GM18861 (cell line): ENCODE results near the gene VEPH1.

Experiments
- ATAC-seq: cut with Tn5 transposase; IDR thresholded peaks from one replicate; pipeline ENCODE4 v1.9.1; 2021; ENCODE audit not compliant: unreplicated experiment

The VEPH1 gene

DNA sequence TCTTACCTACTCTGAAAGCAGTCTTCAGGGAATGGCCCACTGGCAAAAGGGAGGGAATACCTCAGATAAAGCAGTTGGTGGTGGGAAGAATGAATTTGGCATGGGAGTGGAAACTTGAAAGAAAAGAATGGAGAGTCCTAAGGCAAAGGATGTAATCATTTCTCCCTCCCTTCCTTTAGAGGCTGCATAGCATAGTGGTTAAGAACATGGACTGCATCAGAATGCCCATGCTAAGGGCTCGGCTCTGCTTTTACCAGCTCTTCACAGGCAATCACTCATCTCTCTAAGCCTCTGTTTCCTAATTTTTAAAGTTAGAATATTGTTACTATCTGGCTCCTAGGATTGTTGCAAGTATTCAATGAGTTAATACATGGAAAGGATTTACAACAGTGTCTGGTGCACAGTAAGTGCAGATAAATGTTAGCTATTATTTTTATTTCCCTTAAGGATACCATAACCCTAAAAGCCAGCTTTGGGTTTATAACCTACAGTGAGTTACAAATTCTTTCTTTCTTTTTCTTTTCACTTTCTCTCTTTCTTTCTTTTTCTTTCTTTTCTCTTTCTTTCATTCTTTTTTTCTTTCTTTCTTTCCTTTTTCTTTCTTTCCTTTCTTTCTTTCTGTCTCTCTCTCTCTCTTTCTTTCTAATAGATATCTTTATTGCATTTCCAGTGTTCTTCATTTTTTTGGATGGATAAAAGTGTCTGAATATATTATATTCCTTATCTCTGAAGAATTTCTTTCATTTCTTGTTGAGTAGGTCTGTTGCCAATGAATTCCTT, 23.6 kb downstream of the VEPH1 start:
- no peak for ATAC-seq

DNA sequence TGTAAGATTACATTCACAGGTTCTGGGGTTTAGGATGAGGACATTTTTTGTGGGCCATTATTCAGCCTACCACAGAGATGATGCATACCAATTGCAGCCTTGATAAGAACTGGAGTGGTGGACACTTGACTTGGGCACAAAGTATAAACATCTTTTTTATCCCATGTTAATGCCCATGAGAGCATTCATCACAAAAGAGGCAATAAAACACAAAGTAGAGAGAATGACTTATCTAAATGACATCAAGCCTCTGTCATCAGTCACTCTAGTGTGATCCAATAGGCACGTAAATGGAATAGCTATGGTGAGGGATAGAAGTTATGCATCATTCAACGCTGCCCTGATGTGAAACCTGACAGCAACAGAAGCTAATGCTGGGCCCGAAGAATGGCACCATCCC, 25.8 kb downstream of the VEPH1 start:
- ATAC-seq, result no peak

DNA sequence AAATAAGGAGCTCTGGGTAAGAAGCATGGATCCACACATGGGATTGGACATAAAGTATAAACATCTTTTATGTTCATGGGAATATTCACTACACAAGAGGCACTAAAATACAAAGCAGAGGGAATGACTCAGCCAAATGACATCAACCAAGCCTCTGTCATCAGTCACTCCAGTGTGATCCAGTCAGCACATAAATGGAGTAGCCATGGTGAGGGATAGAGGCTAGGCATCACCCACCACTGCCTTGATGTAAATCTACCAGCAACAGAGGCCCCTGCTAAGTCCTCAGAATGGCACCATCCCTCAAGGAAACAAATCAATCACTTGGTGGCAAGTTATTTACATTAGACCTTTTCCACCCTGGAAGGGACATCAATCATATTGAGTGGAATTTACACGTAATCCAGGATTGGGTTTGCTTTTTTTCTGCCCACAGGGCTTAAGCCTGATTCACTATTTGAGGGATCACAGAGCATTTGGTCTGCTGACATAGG, 27.2 kb downstream of the VEPH1 start:
- ATAC-seq, result no peak

DNA sequence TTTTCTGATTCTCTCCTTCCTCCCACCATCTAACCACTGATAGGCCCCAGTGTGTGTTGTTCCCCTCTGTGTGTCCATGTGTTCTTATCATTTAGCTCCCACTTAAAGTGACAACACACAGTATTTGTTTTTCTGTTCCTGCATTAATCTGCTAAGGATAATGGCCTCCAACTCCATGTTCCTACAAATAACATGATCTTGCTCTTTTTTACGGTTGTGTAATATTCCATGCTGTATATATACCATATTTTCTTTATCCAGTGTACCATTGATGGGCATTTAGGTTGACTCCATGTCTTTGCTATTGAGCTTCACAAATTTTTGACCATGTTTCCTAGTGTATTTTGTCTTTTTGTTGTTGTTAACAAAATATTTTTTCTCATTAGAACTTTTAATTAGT, 30.6 kb downstream of the VEPH1 start:
- ATAC-seq, result no peak

DNA sequence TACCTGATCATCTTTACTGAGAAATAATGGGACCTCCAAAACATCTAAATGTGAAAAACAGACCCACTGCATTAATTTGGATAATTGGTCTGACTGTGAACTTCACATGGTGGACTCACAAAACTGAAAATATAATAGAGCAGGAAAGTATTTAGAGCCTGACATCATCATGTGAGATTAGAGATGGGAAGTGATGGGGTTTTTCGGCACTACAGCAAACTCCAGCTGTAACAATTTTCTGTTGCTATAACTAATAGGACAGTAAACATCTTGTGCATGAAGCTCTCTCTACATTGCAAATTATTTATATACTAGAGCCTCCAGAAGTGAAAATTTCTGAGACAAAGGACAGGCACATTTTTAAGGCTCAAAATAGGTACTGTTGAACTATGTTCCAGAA, 32.2 kb downstream of the VEPH1 start:
- ATAC-seq, result no peak

DNA sequence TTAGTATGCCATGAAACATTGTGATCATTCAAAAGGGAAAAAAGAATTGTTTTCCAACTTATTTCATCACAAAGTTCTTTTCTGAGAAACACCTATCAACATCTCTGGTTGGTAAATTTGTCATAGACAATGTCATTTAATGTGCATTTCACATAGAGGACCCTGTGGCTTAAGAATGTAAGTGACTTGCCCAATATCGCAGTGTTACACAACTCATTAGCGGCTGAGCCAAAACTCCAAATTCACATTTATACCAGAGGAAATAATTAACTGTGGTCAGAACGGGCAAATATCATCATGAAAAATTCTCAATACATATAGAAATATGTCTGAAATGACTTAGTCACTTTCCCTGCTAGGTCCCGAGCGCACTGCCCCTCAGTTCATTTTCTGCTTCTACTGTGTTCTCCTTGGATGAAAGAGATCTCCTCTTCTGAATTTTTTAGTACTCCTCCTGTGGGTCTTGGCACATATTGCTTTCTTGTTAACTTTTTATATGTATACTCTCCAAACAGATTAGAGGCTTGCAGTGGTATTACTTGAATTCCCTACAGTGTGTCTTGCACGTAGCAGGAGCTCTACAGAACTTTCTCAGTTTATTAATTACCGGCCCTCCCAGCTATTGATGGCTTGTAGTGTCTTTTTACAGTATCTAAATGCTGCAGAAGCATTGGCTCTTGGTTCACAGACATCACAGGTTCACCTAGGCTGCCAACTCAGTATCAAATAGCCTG, 33.5 kb downstream of the VEPH1 start:
- no peak for ATAC-seq

DNA sequence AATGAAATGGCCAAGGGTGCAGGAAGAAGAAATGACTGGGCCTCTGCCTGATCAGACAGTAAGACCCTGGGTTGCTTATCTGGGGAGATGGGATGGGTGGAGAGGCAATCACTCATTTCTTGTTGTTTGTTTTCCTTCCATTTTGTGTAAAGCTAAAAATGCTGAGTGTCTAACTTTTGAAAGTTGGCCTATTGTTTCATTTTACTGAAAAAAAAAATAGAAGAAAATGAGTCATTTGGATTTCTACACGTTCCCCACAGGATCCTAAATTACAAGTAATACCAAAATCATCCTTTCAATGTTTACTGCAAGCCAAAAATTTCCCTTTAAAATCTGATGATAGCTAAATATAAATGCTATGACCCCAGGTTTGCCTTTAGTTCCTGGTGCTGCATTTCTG, 36.0 kb downstream of the VEPH1 start:
- ATAC-seq, result no peak

DNA sequence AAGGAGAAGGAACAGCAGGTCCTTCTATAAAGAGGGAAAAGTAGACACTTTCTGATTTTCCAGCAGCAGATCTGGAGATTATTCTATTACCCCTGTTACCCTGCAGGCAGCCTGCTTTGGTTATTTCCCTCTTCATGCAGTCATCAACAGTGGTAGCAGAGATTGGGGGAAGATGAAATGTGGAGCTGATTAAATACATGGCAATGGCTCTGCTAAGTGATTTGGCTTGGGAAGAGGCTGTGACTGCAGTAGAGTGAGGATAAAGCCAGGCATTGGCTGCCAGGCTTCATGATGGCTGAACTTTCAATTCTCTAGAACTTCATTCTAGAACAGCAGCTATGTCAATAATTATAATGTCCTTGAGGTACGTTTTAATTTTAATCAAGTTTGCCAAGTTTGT, 37.5 kb downstream of the VEPH1 start:
- no peak for ATAC-seq

DNA sequence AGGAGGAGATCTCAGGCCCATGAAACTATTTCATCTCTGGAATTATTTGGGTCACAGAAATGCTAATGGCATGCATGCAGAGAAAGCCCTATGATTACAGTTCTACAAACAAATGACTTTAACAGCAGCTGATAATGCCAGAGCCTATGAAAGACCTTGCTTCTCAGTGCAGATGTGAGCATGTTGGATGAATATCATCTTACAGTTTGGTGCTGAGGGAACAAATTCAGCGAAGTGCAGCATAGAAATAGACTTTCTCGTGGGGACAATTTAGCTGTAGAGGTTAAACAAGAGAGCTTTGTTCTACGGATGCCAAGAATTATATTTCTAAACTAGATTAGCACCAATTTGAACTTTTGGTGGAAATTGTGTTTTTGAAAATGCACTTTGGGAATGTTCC, 38.9 kb downstream of the VEPH1 start:
- ATAC-seq, result no peak

DNA sequence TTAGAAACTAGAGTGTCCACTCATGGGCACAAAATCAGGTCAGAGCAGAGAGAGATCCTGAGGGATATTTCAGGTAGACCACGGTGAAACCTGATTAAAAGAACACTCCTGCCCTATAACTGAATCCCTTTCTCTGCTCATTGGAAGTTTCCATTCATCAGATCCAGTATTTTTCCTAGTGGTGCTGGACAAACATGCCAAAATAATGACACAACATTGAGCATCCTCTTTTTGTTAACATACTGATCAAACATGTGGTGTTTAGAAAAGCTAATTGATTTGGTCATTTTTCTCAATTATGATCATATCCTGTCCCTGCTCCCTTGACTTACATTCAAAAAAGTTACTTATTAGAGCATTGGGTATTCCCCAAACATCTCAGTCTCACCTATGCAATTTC, 39.4 kb downstream of the VEPH1 start:
- ATAC-seq, result no peak

DNA sequence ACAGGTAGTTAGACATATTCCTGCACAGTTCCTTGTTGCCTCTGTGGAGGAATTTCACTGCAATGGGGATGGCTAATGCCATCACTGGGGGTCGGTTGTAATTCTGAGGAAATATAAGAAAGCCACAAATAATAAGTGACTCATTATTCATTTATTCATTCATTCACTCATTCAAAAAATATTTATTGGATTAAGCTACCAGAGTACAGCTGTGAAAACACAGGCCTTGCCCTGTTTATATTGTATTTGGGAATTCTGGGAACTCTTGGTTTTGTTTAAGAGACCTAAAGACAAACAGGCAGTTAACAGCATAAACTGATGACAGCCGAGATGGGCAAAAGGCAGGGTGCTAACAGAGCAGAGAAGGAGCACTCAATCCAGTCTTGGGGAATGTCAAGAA, 43.0 kb downstream of the VEPH1 start:
- ATAC-seq, result no peak

DNA sequence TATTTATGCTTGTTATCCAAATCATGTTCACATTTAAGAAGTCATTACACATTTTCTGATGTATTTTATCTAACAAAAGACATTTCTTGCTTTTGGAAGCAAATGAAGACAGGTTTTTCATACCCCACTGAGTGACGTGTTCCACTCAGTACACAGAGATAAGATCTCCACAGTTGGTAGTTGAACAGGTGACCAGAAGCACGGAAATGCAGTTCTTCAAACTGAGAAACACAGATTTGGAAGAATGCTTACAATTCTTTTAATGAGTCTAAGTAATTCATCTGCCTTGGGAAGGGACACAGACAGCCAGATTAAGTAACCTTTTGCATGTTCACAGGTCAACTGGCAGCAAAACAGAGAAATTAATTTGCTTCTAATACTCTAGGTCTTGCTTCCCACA, 43.5 kb downstream of the VEPH1 start:
- ATAC-seq, result no peak

DNA sequence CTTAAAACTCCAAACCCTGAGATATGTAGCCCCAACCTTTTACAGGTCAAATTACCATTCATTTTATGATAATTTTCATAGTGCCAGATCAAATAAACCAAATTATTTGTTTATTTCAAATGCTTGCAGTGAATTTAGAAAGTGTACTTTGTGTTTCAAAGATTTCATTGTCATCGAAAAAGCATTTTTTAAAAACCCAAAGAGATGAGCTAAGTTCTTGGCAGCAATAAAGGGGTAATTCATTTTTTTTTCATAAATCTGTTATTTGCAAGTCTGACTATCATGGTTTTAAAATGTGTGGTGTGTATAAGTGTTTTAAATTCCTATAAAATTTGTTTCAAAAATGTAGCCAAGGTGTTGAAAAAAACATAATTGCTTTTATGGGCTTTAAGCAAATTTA, 49.4 kb downstream of the VEPH1 start:
- no peak for ATAC-seq

DNA sequence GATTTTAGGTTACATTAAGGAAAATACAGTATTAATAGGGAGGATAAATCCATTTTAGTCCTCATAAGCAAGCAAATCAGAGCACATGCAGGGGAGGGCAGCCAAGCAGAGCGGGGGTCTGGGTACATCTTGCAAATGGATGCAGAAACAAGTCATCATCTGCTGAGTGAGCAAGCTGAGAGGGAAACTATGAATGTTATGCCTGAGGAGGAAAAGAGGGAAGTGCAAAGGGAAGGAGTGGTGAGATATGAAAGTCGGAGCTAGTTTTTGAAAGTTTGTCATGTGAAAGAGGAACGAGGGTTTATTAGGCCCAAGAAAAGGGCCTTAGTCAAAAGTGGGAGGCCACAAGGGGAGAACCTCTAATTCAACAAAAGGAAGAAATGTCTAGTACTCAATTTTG, 51.1 kb downstream of the VEPH1 start:
- ATAC-seq, result no peak

DNA sequence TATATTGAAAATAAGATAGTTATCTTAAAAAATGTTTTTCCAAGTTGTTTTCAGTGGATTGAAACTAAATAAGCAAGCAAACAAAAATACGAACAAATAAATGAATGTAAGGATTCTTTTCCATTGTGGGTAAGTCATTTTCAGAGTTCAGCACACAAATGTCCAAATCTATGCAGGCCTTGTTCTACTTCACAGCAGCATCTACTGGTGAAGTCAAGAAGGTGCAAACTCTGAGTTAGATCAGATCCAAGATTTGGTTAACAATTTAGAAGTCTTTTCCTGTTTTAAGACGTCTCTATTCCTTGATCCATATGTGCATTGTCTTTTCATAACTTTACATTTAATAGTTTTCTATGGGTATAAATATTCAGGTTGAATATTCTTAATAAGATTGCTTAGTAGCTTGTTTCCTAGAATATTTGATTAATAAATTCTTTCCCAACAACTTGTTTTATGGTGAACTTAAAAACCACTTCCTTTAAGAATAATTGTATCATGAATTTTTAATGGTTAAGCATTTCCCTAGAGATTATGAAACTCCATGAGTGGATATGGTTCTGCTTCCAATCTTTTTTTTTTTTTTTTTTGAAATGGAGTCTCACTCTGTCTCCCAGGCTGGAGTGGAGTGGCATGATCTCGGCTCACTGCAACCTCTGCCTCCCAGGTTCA, 56.1 kb downstream of the VEPH1 start:
- ATAC-seq, result no peak

DNA sequence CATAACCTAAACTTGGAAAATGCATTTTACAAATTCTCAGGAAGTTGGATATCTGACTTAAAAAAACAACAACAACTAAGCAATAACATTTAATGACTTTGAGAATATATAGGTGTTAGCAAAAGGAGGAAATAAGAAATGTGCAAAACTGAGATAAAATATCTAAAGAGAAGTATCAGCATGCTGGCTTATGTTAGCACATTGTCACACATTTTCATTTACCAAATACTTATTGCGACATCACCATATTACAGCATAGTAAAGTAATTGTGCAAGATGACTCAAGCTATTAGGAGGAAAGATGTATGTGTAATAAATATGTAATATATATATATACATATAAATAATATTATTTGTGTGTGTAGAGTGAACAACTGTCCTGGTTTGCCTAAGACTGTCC, 57.4 kb downstream of the VEPH1 start:
- no peak for ATAC-seq

DNA sequence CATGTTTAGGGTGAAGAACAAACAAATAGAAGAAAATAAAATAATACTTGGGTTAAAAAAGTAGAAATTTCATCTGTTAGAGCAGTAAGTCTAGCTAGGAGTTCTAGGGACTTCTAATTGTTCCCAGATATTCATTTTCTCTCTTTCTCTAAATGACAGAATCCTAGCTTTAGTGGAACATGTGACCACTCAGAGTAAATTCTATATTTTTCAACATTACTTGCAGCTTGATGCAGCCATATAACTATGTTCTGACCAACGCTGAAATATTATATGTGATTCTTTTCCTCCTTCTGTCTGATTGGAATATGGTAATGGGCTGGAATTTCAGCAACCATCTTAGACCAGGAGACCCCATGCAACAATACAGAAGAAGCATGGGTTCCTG, 58.4 kb downstream of the VEPH1 start:
- ATAC-seq, result no peak

DNA sequence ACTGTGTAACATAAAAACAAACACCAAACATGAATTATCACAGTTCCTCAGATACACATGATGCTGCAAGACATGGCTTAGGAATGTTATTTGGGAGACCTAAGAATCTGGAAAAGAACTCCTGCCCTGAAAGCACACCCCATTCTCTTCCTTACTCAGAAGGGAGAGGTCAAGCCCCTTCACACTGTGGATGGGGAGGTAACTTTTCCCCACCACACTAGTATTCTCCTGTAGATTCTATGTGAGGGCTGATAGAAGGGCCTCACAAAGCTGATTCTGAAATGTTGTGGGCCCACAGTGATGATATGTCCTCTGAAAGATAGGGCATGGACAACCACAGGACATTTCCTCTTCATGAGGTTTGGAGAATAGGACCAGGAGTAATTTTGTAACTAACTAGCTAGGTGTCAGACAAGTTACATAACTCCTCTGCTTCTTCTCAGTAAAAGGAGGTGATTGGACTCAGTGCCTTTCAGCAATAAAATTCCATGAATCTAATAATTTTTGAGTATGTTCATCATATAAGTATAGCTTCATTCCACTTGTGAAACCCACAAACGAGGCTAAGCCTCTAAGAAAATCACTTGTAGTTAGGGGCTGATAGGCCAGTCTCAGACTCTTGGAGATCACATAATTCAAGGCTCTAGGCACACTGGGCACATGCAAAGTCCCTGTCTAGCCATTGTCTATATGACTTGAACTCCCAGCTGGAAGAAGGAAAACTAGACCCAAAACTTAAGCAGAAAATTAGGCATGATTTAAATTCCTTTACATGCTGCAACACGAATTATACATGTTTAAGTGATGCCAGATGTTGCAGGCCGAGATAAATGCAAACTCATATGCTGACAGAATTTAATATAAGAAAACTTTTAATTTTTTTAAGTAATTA, 59.1 kb downstream of the VEPH1 start:
- ATAC-seq, result no peak

DNA sequence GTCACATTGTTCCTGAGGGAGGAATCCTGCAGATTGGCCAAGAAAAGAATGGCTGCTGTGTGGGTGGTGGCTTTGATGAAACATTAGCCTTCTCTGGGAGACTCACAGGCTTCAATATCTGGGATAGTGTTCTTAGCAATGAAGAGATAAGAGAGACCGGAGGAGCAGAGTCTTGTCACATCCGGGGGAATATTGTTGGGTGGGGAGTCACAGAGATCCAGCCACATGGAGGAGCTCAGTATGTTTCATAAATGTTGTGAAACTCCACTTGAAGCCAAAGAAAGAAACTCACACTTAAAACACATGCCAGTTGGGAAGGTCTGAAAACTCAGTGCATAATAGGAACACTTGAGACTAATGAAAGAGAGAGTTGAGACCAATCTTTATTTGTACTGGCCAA, 60.5 kb downstream of the VEPH1 start:
- ATAC-seq, result no peak

DNA sequence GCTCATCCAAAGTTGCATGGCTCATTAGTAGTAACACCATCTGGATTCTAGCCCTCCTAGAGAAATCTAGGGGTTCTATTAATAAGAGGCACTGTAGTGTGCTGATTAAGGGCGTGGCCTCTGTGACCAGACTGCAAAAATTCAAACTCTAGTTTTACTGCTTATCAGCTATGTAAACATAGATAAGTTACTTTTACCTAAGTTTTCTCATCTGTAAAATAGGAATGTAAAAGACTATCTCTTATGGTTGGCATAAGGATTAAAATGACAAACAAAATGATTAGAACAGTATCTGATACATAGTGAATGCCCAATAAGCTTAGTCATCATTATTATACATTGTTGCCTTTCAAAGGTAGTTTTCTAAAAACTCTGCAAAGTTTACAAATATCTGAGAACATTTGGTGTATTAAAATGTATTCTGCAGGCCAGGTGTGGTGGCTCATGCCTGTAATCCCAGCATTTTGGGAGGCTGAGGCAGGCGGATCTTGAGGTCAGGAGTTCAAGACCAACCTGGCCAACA, 62.1 kb downstream of the VEPH1 start:
- no peak for ATAC-seq

DNA sequence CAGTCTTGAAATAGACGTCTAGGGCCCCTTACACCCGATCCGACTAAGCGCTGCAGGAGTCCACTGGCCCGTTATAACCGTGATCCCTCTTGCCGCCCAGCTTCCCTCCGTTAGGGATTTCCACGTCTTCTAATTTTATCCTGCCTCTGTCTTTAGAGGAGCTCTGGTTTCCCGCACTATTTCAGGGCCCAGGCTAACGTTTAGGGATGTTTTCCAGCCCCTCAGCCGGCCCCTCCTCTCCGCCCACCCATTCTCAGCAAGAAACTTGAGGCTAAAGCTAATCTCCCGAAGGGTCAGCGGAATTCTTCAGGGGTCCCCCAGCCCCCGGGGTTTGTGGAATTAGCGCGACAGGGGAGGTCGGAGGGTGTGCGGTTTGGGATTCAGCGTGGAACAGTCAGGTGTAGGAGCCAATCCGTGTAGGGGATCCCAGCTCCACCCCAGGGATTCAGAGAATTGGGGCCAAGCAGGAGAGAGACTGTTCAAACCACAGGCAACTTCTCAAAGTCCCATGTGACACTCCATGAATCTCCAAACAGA, 65.0 kb downstream of the VEPH1 start:
- no peak for ATAC-seq
